T-helper 1 cell (primary cell): ENCODE results near the gene TATDN3.
A peak's percentile ranks its signal among the peaks of the same experiment; 100 is the strongest.
"Not testable (repeated sequence)": the region's sequence is repeated elsewhere in the genome, so short reads cannot be mapped to it uniquely, and the experiment has no call there.

Experiments
- DNase-seq, 5 donors: peaks; one replicate each; pipeline ENCODE4 v3.0.0-alpha.2; 2012 to 2020

Gene TATDN3

DNA sequence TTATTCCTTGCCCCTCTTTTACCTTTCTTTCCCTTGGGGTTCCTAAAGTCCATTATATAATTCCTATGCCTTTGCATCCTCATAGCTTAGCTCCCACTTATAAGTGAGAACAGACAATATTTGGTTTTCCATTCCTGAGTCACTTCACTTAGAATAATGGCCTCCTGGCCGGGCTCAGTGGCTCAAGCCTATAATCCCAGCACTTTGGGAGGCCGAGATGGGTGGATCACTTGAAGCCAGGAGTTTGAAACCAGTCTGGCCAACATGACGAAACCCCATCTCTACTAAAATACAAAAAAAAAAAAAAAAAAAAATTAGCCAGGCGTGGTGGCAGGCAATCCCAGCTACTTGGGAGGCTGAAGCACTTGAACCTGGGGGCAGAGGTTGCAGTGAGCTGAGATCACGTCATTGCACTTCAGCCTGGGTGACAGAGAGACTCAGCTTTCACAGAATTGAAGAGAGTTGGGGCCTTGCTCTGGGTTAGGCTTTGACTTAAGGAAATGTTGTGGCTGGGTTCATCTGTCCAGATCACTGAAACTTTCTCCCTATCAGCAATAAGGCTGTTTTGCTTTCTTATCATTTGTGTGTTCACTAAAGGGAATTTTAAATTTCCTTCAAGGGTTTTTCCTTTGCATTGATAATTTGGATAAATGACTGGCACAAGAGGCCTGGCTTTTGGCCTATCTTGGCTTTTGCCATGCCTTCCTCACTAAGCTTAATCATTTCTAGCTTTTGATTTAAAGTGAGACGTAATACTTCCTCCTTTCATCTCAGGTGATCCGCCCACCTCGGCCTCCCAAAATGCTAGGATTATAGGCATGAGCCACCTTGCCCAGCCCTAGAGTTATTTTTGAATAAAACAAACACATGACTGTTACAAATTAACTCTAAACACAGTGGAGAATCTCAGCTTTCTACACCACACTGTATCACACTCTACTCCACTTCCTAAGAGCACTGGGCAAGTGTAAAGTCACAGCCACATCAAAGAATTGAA lies 41.8 kb downstream of the TATDN3 start:
- not testable (repeated sequence) for DNase-seq

DNA sequence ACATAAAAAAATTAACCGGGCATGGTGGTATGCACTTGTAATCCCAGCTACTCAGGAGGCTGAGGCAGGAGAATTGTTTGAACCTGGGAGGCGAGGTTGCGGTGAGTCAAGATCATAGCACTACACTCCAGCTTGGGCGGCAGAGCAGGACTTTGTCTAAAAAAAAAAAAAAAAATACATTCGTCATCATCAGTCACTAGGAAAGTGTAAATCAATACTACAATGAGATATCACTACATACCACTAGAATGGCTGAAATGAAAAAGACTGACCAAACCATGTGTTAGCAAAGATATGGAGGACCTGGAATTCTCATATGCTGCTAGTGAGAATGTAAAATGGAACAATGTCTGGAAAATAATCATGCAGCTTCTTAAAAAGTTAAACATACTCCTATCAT lies 46.5 kb downstream of the TATDN3 start:
- no peak for DNase-seq

GRCh38 chr1:212844521-212844920 lies 52.8 kb downstream of the TATDN3 start:
- not testable (repeated sequence) for DNase-seq

GRCh38 chr1:212847549-212847948 lies 55.9 kb downstream of the TATDN3 start, which contains the start of gene SPATA45:
TSS of gene SPATA45 (minus strand) at chr1:212847649. CDS start at chr1:212836149, 11,500 bp downstream.
- no peak for DNase-seq

- no peak for DNase-seq
Measured at GRCh38 chr1:212852105-212852688, 60.5 kb downstream of the TATDN3 start.

GRCh38 chr1:212853658-212854057 lies 62.0 kb downstream of the TATDN3 start:
- no peak for DNase-seq

- no peak for DNase-seq
Measured at GRCh38 chr1:212856755-212857154, 65.1 kb downstream of the TATDN3 start.

DNA sequence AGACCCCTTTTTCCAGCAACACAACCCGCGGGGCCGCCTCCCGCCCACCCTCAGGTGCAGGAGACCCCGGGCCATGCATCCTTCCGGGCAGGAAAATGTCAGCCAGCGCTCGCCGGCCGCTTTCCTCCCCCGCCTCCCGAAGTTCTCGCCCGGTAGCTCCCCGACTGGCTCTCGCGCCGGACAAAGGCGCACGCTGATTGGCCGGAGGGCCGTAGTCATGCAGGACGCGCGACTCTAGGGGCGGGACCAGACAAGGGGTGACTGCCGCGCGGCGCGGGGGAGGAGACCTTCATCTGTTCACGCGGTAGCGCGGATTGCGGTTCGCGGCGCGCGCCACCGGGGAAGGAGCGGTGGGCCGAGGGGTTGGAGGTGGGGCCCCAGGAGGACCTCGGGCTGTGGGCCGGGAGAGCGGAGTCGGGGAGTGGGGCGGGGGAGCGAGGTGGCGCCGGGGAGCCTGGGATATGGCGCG lies 66.3 kb downstream of the TATDN3 start, which contains the start of gene FLVCR1:
Gene FLVCR1, plus strand, starts transcription at position 284 of the 469 bp plus-strand sequence. Its CDS starts 178 bp downstream, at position 462.
- DNase-seq: peak; percentile 77 to 96 (median 80)

- DNase-seq: peak in 2 of 5 donors; percentile 12 to 30
Measured at GRCh38 chr1:212858461-212859265, 67.0 kb downstream of the TATDN3 start.

DNA sequence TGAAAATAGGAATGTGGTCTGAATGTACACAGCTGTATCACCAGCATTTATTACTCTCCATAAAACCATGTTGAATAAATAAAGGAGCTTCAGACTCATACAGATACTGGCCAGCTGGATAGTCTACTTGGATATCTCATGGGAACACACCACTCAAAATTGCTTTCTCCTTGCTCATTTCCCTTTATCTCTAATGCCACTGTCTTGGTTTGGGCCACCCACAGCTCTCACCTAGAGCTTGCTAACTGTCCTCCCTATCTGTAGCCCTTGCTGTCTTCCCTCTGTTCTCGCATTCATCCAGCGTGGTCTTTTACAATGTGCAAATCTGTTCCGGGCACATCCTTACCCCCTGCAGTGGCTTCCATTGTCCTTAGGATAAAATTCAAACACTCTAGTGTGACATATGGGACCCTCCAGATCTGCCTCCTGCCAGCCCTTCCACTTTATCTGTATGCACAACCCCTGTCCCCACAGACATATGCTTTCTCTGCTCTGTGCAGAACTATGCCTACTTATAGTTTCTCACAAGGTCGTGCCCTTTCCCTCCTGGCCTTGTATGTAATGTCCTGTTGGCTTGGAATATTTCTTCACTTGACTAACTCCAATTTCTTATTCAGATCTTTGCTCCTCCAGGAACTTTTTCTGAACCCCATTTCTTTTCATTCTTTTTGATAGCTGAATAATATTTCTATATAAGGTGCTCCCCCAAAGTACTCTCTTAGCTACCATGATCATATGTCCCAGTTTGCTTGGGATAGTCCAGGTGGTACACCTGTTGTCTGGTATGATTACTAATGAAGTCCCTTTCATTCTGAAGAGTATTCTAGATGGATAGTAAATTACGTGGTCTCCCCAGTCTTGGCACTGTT lies 69.3 kb downstream of the TATDN3 start:
- DNase-seq: no peak

- DNase-seq: no peak
Measured at GRCh38 chr1:212862111-212862690, 70.5 kb downstream of the TATDN3 start.

GRCh38 chr1:212863345-212863744 lies 71.7 kb downstream of the TATDN3 start:
- not testable (repeated sequence) for DNase-seq

- no peak for DNase-seq
Measured at GRCh38 chr1:212864201-212864600, 72.5 kb downstream of the TATDN3 start.
